ENCODE measurements around the gene DUSP15.

The DUSP15 gene

GRCh38 chr20:31875671-31876070 lies 5.3 kb upstream of the DUSP15 start:
- TF ChIP-seq CTCF (IDR thresholded peaks at IDR 0.05; ENCODE audit: control insufficient read depth, extremely low read depth, insufficient read depth) = no peak
- DNase-seq (ENCODE audit: low read depth) = no peak
- no peak overlapping the region for H3K4me3 ChIP-seq (ENCODE audit: low read depth, low read length)

- no peak overlapping the region for H3K4me3 ChIP-seq (ENCODE audit: low read depth, low read length)
- TF ChIP-seq CTCF (IDR thresholded peaks at IDR 0.05; ENCODE audit: control insufficient read depth, extremely low read depth, insufficient read depth) = no peak
- DNase-seq (ENCODE audit: low read depth) = no peak
These were observed 2.1 kb upstream of the DUSP15 start for GRCh38 chr20:31872406-31872805.

- no peak for DNase-seq (ENCODE audit: low read depth)
- TF ChIP-seq CTCF (IDR thresholded peaks at IDR 0.05; ENCODE audit: control insufficient read depth, extremely low read depth, insufficient read depth) = no peak
- no peak overlapping the region for H3K4me3 ChIP-seq (ENCODE audit: low read depth, low read length)
These were observed 1.3 kb upstream of the DUSP15 start for GRCh38 chr20:31871618-31871954.

GRCh38 chr20:31870726-31871617 lies 645 bp upstream of the DUSP15 start:
- TF ChIP-seq CTCF (IDR thresholded peaks at IDR 0.05; ENCODE audit: control insufficient read depth, extremely low read depth, insufficient read depth) = no peak
- H3K4me3 ChIP-seq (ENCODE audit: low read depth, low read length) = no peak overlapping the region
- DNase-seq (ENCODE audit: low read depth) = no peak

GRCh38 chr20:31869673-31869941 lies 720 bp downstream of the DUSP15 start:
- no peak for TF ChIP-seq CTCF (IDR thresholded peaks at IDR 0.05; ENCODE audit: control insufficient read depth, extremely low read depth, insufficient read depth)
- H3K4me3 ChIP-seq (ENCODE audit: low read depth, low read length) = no peak overlapping the region
- DNase-seq (ENCODE audit: low read depth) = no peak

GRCh38 chr20:31868853-31869672 lies 1.3 kb downstream of the DUSP15 start:
- no peak for TF ChIP-seq CTCF (IDR thresholded peaks at IDR 0.05; ENCODE audit: control insufficient read depth, extremely low read depth, insufficient read depth)
- DNase-seq (ENCODE audit: low read depth) = no peak
- H3K4me3 ChIP-seq (ENCODE audit: low read depth, low read length) = no peak overlapping the region

All from LNCaP clone FGC (cell line).